Chondrocyte (in vitro differentiated cells): ENCODE results near the gene LPAR1. TPM values are rescaled to one million over a fixed set of nuclear protein-coding genes. Genes with fewer than 3 reads are reported as not detected.
"Not testable (repeated sequence)": the region's sequence is repeated elsewhere in the genome, so short reads cannot be mapped to it uniquely, and the experiment has no call there.

Source experiments
- DNase-seq: peaks from one replicate; pipeline ENCODE4 v3.0.0; 2021; ENCODE audit warnings: mixed read lengths, low spot score
- H3K27ac Mint-ChIP-seq: one replicate; pipeline ENCODE4 v1.8.0; 2021; ENCODE audit warnings: mild to moderate bottlenecking, moderate library complexity, mixed read lengths; ENCODE audit not compliant: unreplicated experiment
- H3K27me3 Mint-ChIP-seq: 2 replicates; pipeline ENCODE4 v1.8.0; 2021; ENCODE audit warnings: low read depth, mixed read lengths
- H3K36me3 Mint-ChIP-seq: 2 replicates; pipeline ENCODE4 v1.8.0; 2021; ENCODE audit warnings: low read depth, mixed read lengths
- H3K4me1 Mint-ChIP-seq: 2 replicates; pipeline ENCODE4 v1.8.0; 2021; ENCODE audit warnings: low read depth, mild to moderate bottlenecking, mixed read lengths
- H3K4me3 Mint-ChIP-seq: one replicate; pipeline ENCODE4 v1.8.0; 2021; ENCODE audit warnings: mild to moderate bottlenecking, moderate library complexity, mixed read lengths; ENCODE audit not compliant: unreplicated experiment
- H3K9me3 Mint-ChIP-seq: 2 replicates; pipeline ENCODE4 v1.8.0; 2021; ENCODE audit warnings: low read depth, mixed read lengths
- CTCF ChIP-seq: fragments of 200-600 bp; sonication (generic); IDR thresholded peaks from 2 replicates; pipeline ENCODE4 v1.5.0; 2021; ENCODE audit warnings: antibody characterized with exemption, mild to moderate bottlenecking, moderate library complexity
- total RNA-seq: library from RNA; stranded (reverse); gene quantifications from 3 replicates; pipeline ENCODE4 v1.2.1, GENCODE V29; 2021

The LPAR1 gene
- total RNA-seq, 1 donor from 2014 or later, result 33.5 TPM

GRCh38 chr9:111051400-111051799 is 13.1 kb upstream of the LPAR1 start:
- H3K9me3 Mint-ChIP-seq, result peaks cover 5% of the 10 kb centered on the region

GRCh38 chr9:111050819-111051218 is 12.5 kb upstream of the LPAR1 start:
- peaks cover 9% of the 10 kb centered on the region for H3K4me1 Mint-ChIP-seq
- no peaks in the 10 kb centered on the region for H3K27me3 Mint-ChIP-seq
- no peak overlapping the region for H3K4me3 Mint-ChIP-seq
- TF ChIP-seq CTCF, result no peak
- H3K27ac Mint-ChIP-seq, result no peak overlapping the region
- H3K36me3 Mint-ChIP-seq, result no peaks in the 10 kb centered on the region
- DNase-seq, result no peak
- peaks cover 6% of the 10 kb centered on the region for H3K9me3 Mint-ChIP-seq

More at GRCh38 chr9:111051400-111051799, 13.1 kb upstream of the LPAR1 start:
- H3K36me3 Mint-ChIP-seq, result no peaks in the 10 kb centered on the region
- peaks cover 10% of the 10 kb centered on the region for H3K4me1 Mint-ChIP-seq
- no peak overlapping the region for H3K27ac Mint-ChIP-seq
- H3K27me3 Mint-ChIP-seq, result no peaks in the 10 kb centered on the region
- no peak for DNase-seq
- no peak for TF ChIP-seq CTCF
- H3K4me3 Mint-ChIP-seq, result no peak overlapping the region

- not testable (repeated sequence) for H3K4me3 Mint-ChIP-seq, H3K27ac Mint-ChIP-seq, H3K36me3 Mint-ChIP-seq, H3K4me1 Mint-ChIP-seq, H3K27me3 Mint-ChIP-seq, DNase-seq, H3K9me3 Mint-ChIP-seq
These were observed 9.0 kb upstream of the LPAR1 start for GRCh38 chr9:111047287-111047686.

- Mint-ChIP-seq H3K9me3 (peaks cover 4% of the 10 kb centered on the region), H3K4me3 (no peak overlapping the region), H3K4me1 (peaks cover 15% of the 10 kb centered on the region), H3K27ac (no peak overlapping the region), H3K36me3 (no peaks in the 10 kb centered on the region), H3K27me3 (no peaks in the 10 kb centered on the region)
- no peak for DNase-seq
- TF ChIP-seq CTCF, result no peak
These were observed 3.6 kb upstream of the LPAR1 start for GRCh38 chr9:111041902-111042301.

- Mint-ChIP-seq H3K4me1 (peaks cover 29% of the 10 kb centered on the region), H3K27me3 (no peaks in the 10 kb centered on the region), H3K4me3 (no peak overlapping the region), H3K36me3 (no peaks in the 10 kb centered on the region), H3K9me3 (no peaks in the 10 kb centered on the region), H3K27ac (no peak overlapping the region)
- no peak for TF ChIP-seq CTCF
- no peak for DNase-seq
These were observed 2.2 kb upstream of the LPAR1 start for GRCh38 chr9:111040494-111040893.

- Mint-ChIP-seq H3K27me3 (no peaks in the 10 kb centered on the region), H3K9me3 (no peaks in the 10 kb centered on the region), H3K27ac (peak overlapping the region; percentile 87), H3K36me3 (no peaks in the 10 kb centered on the region), H3K4me1 (peaks cover 39% of the 10 kb centered on the region), H3K4me3 (peak overlapping the region; percentile 81)
- no peak for TF ChIP-seq CTCF
- DNase-seq, result no peak
These were observed 1.1 kb upstream of the LPAR1 start for GRCh38 chr9:111039231-111039906.
